Loucy (cell line): ENCODE results near the gene EIF3M.

ENCODE experiments used
- H2AFZ ChIP-seq: fragments of 200-600 bp; sonication (generic); 2 replicates; pipeline ENCODE4 v1.6.0; 2016; ENCODE audit warnings: antibody characterized with exemption, mild to moderate bottlenecking, low read length, moderate library complexity
- H3F3A ChIP-seq: fragments of 200-600 bp; 2 replicates; pipeline ENCODE4 v1.6.0; 2016; ENCODE audit warnings: antibody characterized with exemption, low read depth, mild to moderate bottlenecking
- H3K27me3 ChIP-seq: fragments of 200-600 bp; sonication (generic); 2 replicates; pipeline ENCODE4 v1.6.1; 2014; ENCODE audit warnings: low read length, mild to moderate bottlenecking; ENCODE audit not compliant: insufficient read depth, poor library complexity, severe bottlenecking
- H3K36me3 ChIP-seq: fragments of 200-600 bp; sonication (generic); 2 replicates; pipeline ENCODE4 v1.6.1; 2016; ENCODE audit warnings: low read length; ENCODE audit not compliant: insufficient read depth
- H3K4me1 ChIP-seq: fragments of 200-600 bp; sonication (generic); 2 replicates; pipeline ENCODE4 v1.5.1; 2014; ENCODE audit warnings: low read length, mild to moderate bottlenecking; ENCODE audit not compliant: insufficient read depth, poor library complexity, severe bottlenecking
- H3K4me2 ChIP-seq: fragments of 200-600 bp; sonication (generic); 2 replicates; pipeline ENCODE4 v1.6.0; 2014; ENCODE audit warnings: antibody characterized with exemption, low read length, low read depth, mild to moderate bottlenecking; ENCODE audit not compliant: poor library complexity, severe bottlenecking
- H3K4me3 ChIP-seq: fragments of 200-600 bp; sonication (generic); 2 replicates; pipeline ENCODE4 v1.5.1; 2014; ENCODE audit warnings: low read length, mild to moderate bottlenecking, mixed read lengths; ENCODE audit not compliant: poor library complexity, severe bottlenecking
- H3K79me2 ChIP-seq: fragments of 200-600 bp; sonication (generic); 2 replicates; pipeline ENCODE4 v1.6.1; 2014; ENCODE audit warnings: low read length; ENCODE audit not compliant: insufficient read depth
- H3K9ac ChIP-seq: fragments of 200-600 bp; sonication (generic); 2 replicates; pipeline ENCODE4 v1.6.0; 2014; ENCODE audit warnings: mild to moderate bottlenecking, low read depth, low read length, moderate library complexity; ENCODE audit not compliant: poor library complexity, severe bottlenecking
- H3K9me2 ChIP-seq: fragments of 200-600 bp; sonication (generic); replicated peaks from 2 replicates; pipeline ENCODE4 v1.6.1; 2016; ENCODE audit warnings: low read depth, low read length, mixed read lengths
- H3K9me3 ChIP-seq: fragments of 200-600 bp; sonication (generic); 2 replicates; pipeline ENCODE4 v1.6.1; 2014; ENCODE audit warnings: mild to moderate bottlenecking, antibody characterized with exemption, low read length, low read depth; ENCODE audit not compliant: insufficient read depth
- H4K20me1 ChIP-seq: fragments of 200-600 bp; sonication (generic); 2 replicates; pipeline ENCODE4 v1.6.0; 2014; ENCODE audit warnings: antibody characterized with exemption, low read length, mild to moderate bottlenecking; ENCODE audit not compliant: insufficient read depth, poor library complexity, severe bottlenecking
- EZH2phosphoT487 ChIP-seq: fragments of 200-600 bp; IDR thresholded peaks from 2 replicates; pipeline ENCODE4 v1.6.1; 2018; ENCODE audit warnings: antibody characterized with exemption, mild to moderate bottlenecking, moderate library complexity, borderline replicate concordance
- TF ChIP-seq, protein P1 (sequence below): fragments of 200-600 bp; sonication (generic); conservative IDR thresholded peaks from 2 replicates; pipeline ENCODE4 v1.5.1; 2014; ENCODE audit warnings: mild to moderate bottlenecking, antibody characterized with exemption, low read length

The EIF3M gene

DNA sequence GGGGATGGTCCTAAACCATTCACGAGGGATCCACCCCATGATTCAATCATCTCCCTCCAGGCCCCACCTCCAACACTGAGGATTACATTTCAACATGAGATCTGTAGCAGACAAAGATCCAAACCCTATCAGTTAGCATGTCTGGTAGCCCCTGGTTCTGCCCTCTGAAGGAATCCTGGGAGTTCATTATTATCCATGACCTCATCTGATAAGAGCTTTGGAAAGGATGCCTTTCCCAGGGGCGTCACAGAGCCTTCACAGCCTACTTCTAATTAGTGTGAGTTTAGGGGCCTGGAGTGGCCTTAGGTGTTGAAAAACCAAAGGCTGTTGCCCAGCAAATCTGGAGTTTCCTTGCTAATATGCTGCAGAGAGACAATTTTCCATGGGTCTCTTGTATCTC lies 8.6 kb upstream of the EIF3M start:
- Histone ChIP-seq H3K27me3 (no peaks in the 10 kb centered on the region), H3F3A (no peaks in the 10 kb centered on the region), H3K9me3 (no peaks in the 10 kb centered on the region), H4K20me1 (no peaks in the 10 kb centered on the region), H3K4me3 (no peak overlapping the region), H3K9ac (no peak overlapping the region), H3K9me2 (no peaks in the 10 kb centered on the region), H3K4me2 (no peak overlapping the region), H3K79me2 (no peaks in the 10 kb centered on the region), H3K36me3 (no peaks in the 10 kb centered on the region), H3K4me1 (peaks cover 20% of the 10 kb centered on the region), H2AFZ (peak overlapping the region; percentile 48; the same call in 1 of the 2 replicates)
- TF ChIP-seq, protein P1, sequence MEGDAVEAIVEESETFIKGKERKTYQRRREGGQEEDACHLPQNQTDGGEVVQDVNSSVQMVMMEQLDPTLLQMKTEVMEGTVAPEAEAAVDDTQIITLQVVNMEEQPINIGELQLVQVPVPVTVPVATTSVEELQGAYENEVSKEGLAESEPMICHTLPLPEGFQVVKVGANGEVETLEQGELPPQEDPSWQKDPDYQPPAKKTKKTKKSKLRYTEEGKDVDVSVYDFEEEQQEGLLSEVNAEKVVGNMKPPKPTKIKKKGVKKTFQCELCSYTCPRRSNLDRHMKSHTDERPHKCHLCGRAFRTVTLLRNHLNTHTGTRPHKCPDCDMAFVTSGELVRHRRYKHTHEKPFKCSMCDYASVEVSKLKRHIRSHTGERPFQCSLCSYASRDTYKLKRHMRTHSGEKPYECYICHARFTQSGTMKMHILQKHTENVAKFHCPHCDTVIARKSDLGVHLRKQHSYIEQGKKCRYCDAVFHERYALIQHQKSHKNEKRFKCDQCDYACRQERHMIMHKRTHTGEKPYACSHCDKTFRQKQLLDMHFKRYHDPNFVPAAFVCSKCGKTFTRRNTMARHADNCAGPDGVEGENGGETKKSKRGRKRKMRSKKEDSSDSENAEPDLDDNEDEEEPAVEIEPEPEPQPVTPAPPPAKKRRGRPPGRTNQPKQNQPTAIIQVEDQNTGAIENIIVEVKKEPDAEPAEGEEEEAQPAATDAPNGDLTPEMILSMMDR = no peak
- TF ChIP-seq EZH2phosphoT487 = no peak

DNA sequence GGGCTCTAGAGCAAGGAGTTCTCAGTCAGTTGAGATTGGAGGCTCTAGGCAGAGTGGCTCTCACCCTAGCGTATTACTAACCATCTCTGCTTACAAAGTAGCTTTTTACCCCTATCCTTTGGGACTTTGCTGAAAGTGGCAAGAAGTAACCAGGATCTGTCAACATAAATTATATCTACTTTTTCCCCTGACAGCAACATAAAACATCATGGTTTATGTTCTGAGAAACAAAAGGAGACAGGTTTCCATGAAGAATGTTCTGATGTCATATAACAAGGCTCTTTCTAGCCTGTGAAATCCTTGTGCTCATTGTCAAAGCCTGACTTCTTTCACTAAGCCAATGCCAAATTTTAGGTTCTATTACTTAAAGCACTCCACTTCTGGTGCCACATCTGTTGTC lies 7.2 kb upstream of the EIF3M start:
- H3K9me3 ChIP-seq = no peaks in the 10 kb centered on the region
- H3K36me3 ChIP-seq = no peaks in the 10 kb centered on the region
- H3K79me2 ChIP-seq = no peaks in the 10 kb centered on the region
- no peaks in the 10 kb centered on the region for H3K27me3 ChIP-seq
- no peak overlapping the region for H3K4me2 ChIP-seq
- H4K20me1 ChIP-seq = no peaks in the 10 kb centered on the region
- H3K9me2 ChIP-seq = no peaks in the 10 kb centered on the region
- H3F3A ChIP-seq = no peaks in the 10 kb centered on the region
- H3K4me3 ChIP-seq = no peak overlapping the region
- TF ChIP-seq, protein P1 = no peak
- no peak for TF ChIP-seq EZH2phosphoT487
- H3K9ac ChIP-seq = no peak overlapping the region
- peaks cover 12% of the 10 kb centered on the region for H3K4me1 ChIP-seq
- H2AFZ ChIP-seq = peak overlapping the region; percentile 69

DNA sequence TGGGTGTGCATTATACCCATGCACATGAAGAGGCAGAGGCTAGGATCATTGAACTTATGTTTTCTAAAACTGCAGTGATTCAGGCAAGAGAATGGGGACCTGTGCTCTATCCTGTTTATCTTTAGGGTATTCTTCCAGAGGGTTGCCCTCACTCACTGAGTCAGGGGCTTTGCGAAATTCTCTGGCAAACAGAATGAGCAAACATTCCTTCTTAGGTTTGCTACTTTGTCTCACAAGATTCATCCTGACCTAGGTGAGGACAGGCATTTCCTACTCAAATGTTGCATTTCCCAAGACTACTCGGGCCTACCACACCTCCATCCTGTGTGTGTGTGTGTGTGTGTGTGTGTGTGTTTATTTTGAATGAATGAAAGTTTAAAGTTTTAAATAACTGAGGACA lies 2.7 kb upstream of the EIF3M start:
- Histone ChIP-seq H3K4me3 (no peak overlapping the region), H3F3A (no peaks in the 10 kb centered on the region), H3K27me3 (no peaks in the 10 kb centered on the region), H3K9ac (no peak overlapping the region), H3K79me2 (peaks cover 27% of the 10 kb centered on the region), H3K4me1 (peaks cover 21% of the 10 kb centered on the region), H4K20me1 (peaks cover 14% of the 10 kb centered on the region), H3K9me2 (no peaks in the 10 kb centered on the region), H3K36me3 (no peaks in the 10 kb centered on the region), H3K9me3 (no peaks in the 10 kb centered on the region), H3K4me2 (no peak overlapping the region), H2AFZ (peak overlapping the region; percentile 67; the same call in 1 of the 2 replicates)
- TF ChIP-seq, protein P1 = no peak
- TF ChIP-seq EZH2phosphoT487 = no peak
